ENCODE results near the gene ARHGEF28.

DNA sequence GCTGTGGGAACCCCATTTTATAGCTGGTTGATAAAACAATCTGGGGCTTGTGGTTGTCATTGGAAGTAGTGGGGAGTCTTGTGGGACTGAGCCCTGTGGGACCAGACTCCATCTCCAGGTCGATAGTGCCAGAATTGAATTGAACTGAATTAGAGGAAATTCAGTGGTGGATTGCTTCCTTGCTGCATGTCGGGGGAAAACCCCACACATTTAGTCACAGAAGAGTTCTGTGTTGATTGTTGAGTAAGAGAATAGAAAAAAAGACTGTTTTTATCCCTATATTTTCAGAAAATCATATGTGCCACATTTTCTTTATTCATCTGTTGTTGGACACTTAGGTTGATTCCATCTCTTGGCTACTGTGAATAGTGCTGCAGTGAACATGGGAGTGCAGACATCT lies 209.7 kb downstream of the ARHGEF28 start:
- TF ChIP-seq FOXP2 (optimal IDR thresholded peaks at IDR 0.05; ENCODE audit: borderline replicate concordance, extremely low read depth, extremely low read length, insufficient read depth) (no peak), TAF1 (IDR thresholded peaks at IDR 0.05; ENCODE audit: borderline replicate concordance, insufficient read depth, low read length) (no peak), POLR2AphosphoS5 (IDR thresholded peaks at IDR 0.05; ENCODE audit: low read depth, low read length) (no peak)
